IMR-90 (cell line): ENCODE results near the gene TRAPPC2L. TPM values are rescaled to one million over a fixed set of nuclear protein-coding genes. Genes with fewer than 3 reads are reported as not detected.

ENCODE experiments used
- ATAC-seq: fragments of 200-7000 bp; cut with Tn5 transposase; 2 replicates; pipeline ENCODE4 v1.9.1; 2020; ENCODE audit warnings: low read depth, mild to moderate bottlenecking, moderate library complexity
- BruUV-seq: library from RNA; stranded (reverse); fragments of 400-500 nt; replicated peaks from 2 replicates; lab custom pipeline; 2021; lab: Mats Ljungman, UMichigan
- CTCF ChIA-PET: fragments of 300-600 bp; formaldehyde crosslinking; extraction: SDS; loops from one replicate; lab custom pipeline; 2021; ENCODE audit warnings: antibody characterized with exemption; lab: Yijun Ruan, JAX
- POLR2A ChIA-PET: fragments of 300-600 bp; sonication (Branson Sonifier 250); formaldehyde crosslinking; loops from one replicate; lab custom pipeline; 2022; ENCODE audit warnings: antibody characterized with exemption; ENCODE audit not compliant: unreplicated experiment; lab: Charles Lee
- DNase-seq: peaks from one replicate; pipeline ENCODE4 v3.0.0; 2013
- H2AFZ ChIP-seq: replicated peaks from 2 replicates; pipeline ENCODE3; 2013; ENCODE audit warnings: low read length, mild to moderate bottlenecking; ENCODE audit not compliant: poor library complexity
- H2AK5ac ChIP-seq: 2 replicates; pipeline ENCODE4 v1.6.1; 2013; ENCODE audit warnings: low read depth, low read length, inconsistent platforms
- H2AK9ac ChIP-seq: replicated peaks from 2 replicates; pipeline ENCODE3; 2013; ENCODE audit warnings: mild to moderate bottlenecking, low read depth, low read length, moderate library complexity; ENCODE audit not compliant: poor library complexity
- H2BK120ac ChIP-seq: 2 replicates; pipeline ENCODE4 v1.6.1; 2013; ENCODE audit warnings: low read depth, low read length, inconsistent platforms
- H2BK15ac ChIP-seq: 3 replicates; pipeline ENCODE4 v1.6.1; 2013; ENCODE audit warnings: low read depth, low read length, inconsistent platforms
- H2BK20ac ChIP-seq: 2 replicates; pipeline ENCODE4 v1.6.1; 2013; ENCODE audit warnings: low read depth, mild to moderate bottlenecking, inconsistent platforms, low read length, moderate library complexity
- H2BK5ac ChIP-seq: 2 replicates; pipeline ENCODE4 v1.6.1; 2013; ENCODE audit warnings: mild to moderate bottlenecking, low read depth, low read length, inconsistent platforms; ENCODE audit not compliant: poor library complexity, severe bottlenecking
- H3K14ac ChIP-seq: replicated peaks from 2 replicates; pipeline ENCODE4 v1.6.1; 2013; ENCODE audit warnings: low read depth, low read length, inconsistent platforms
- H3K18ac ChIP-seq: 2 replicates; pipeline ENCODE4 v1.6.1; 2013; ENCODE audit warnings: low read depth, low read length, control low read depth
- H3K23ac ChIP-seq: 2 replicates; pipeline ENCODE4 v1.6.1; 2013; ENCODE audit warnings: low read depth, low read length, inconsistent platforms
- H3K27ac ChIP-seq: 2 replicates; pipeline ENCODE4 v1.5.1; 2013; ENCODE audit warnings: mild to moderate bottlenecking, control low read depth, low read length; ENCODE audit not compliant: insufficient read depth
- H3K27me3 ChIP-seq: 2 replicates; pipeline ENCODE4 v1.6.1; 2013; ENCODE audit warnings: low read length; ENCODE audit not compliant: control insufficient read depth, insufficient read depth
- H3K36me3 ChIP-seq: 2 replicates; pipeline ENCODE4 v1.6.1; 2013; ENCODE audit warnings: low read length, mixed read lengths; ENCODE audit not compliant: control insufficient read depth, insufficient read depth
- H3K4ac ChIP-seq: 2 replicates; pipeline ENCODE4 v1.6.1; 2013; ENCODE audit warnings: low read depth, low read length, inconsistent platforms
- H3K4me1 ChIP-seq: 2 replicates; pipeline ENCODE4 v1.6.1; 2013; ENCODE audit warnings: low read length, mixed read lengths; ENCODE audit not compliant: control insufficient read depth, insufficient read depth
- H3K4me2 ChIP-seq: 2 replicates; pipeline ENCODE4 v1.6.1; 2013; ENCODE audit warnings: low read depth, mild to moderate bottlenecking, control low read depth, low read length, moderate library complexity
- H3K4me3 ChIP-seq: 2 replicates; pipeline ENCODE4 v1.5.1; 2013; ENCODE audit warnings: low read depth, mild to moderate bottlenecking, control low read depth, low read length, moderate library complexity; ENCODE audit not compliant: insufficient read depth
- H3K56ac ChIP-seq: 2 replicates; pipeline ENCODE4 v1.6.1; 2013; ENCODE audit warnings: low read length, inconsistent platforms; ENCODE audit not compliant: insufficient read depth; ENCODE audit errors: extremely low read depth
- H3K79me1 ChIP-seq, 2 experiments: 2 replicates each; pipeline ENCODE4 v1.6.1; 2013; ENCODE audit warnings: low read length in 2 of 2, inconsistent platforms in 1 of 2, low read depth in 1 of 2
- H3K9ac ChIP-seq: 2 replicates; pipeline ENCODE4 v1.6.1; 2013; ENCODE audit warnings: low read depth, low read length, control low read depth
- H3K9me1 ChIP-seq: 2 replicates; pipeline ENCODE4 v1.6.1; 2013; ENCODE audit warnings: low read length, inconsistent platforms; ENCODE audit not compliant: insufficient read depth
- H3K9me3 ChIP-seq: 2 replicates; pipeline ENCODE4 v1.6.1; 2013; ENCODE audit warnings: low read length; ENCODE audit not compliant: control insufficient read depth, insufficient read depth
- H4K20me1 ChIP-seq: 2 replicates; pipeline ENCODE4 v1.6.1; 2013; ENCODE audit warnings: low read length, inconsistent platforms; ENCODE audit not compliant: insufficient read depth
- H4K5ac ChIP-seq: 2 replicates; pipeline ENCODE4 v1.6.1; 2013; ENCODE audit warnings: mild to moderate bottlenecking, low read depth, low read length, control low read depth
- H4K8ac ChIP-seq, 2 experiments: 2 replicates each; pipeline ENCODE4 v1.6.1; 2013; ENCODE audit warnings: low read depth in 2 of 2, low read length in 2 of 2, control low read depth in 1 of 2, inconsistent platforms in 1 of 2
- H4K91ac ChIP-seq: 2 replicates; pipeline ENCODE4 v1.6.1; 2013; ENCODE audit warnings: low read depth, low read length, inconsistent platforms; ENCODE audit not compliant: insufficient read depth
- BHLHE40 ChIP-seq: fragments of 150-350 bp; IDR thresholded peaks from 2 replicates; pipeline ENCODE4 v1.6.1; 2016; ENCODE audit warnings: mild to moderate bottlenecking, low read depth, low read length
- CEBPB ChIP-seq: IDR thresholded peaks from 2 replicates; pipeline ENCODE4 v1.6.1; 2012; ENCODE audit warnings: low read depth, low read length, improper control_type of control experiment
- CHD1 ChIP-seq: IDR thresholded peaks from 2 replicates; pipeline ENCODE4 v1.6.1; 2012; ENCODE audit warnings: low read depth, low read length, improper control_type of control experiment
- CTCF ChIP-seq: conservative IDR thresholded peaks from 2 replicates; pipeline ENCODE4 v1.5.1; 2012; ENCODE audit warnings: mild to moderate bottlenecking, low read depth, low read length, improper control_type of control experiment
- ELK1 ChIP-seq: fragments of 150-350 bp; IDR thresholded peaks from 2 replicates; pipeline ENCODE4 v1.6.1; 2016; ENCODE audit warnings: low read depth, mild to moderate bottlenecking, low read length, moderate library complexity, borderline replicate concordance
- FOS ChIP-seq: fragments of 150-350 bp; IDR thresholded peaks from 2 replicates; pipeline ENCODE4 v1.6.1; 2016; ENCODE audit warnings: low read depth, low read length
- MAFK ChIP-seq: IDR thresholded peaks from 2 replicates; pipeline ENCODE4 v1.6.1; 2012; ENCODE audit warnings: low read depth, low read length, improper control_type of control experiment
- MAZ ChIP-seq: IDR thresholded peaks from 2 replicates; pipeline ENCODE4 v1.6.1; 2012; ENCODE audit warnings: low read depth, mild to moderate bottlenecking, low read length, improper control_type of control experiment, moderate library complexity, borderline replicate concordance
- MXI1 ChIP-seq: IDR thresholded peaks from 2 replicates; pipeline ENCODE4 v1.6.1; 2012; ENCODE audit warnings: low read depth, mild to moderate bottlenecking, low read length, moderate library complexity, borderline replicate concordance
- NFE2L2 ChIP-seq: fragments of 150-350 bp; IDR thresholded peaks from 2 replicates; pipeline ENCODE4 v1.6.1; 2016; ENCODE audit warnings: low read depth, mild to moderate bottlenecking, low read length
- POLR2A ChIP-seq: IDR thresholded peaks from 2 replicates; pipeline ENCODE4 v1.6.1; 2012; ENCODE audit warnings: mild to moderate bottlenecking, low read depth, low read length
- RAD21 ChIP-seq: IDR thresholded peaks from 2 replicates; pipeline ENCODE4 v1.6.1; 2012; ENCODE audit warnings: low read length, improper control_type of control experiment
- RCOR1 ChIP-seq: IDR thresholded peaks from 2 replicates; pipeline ENCODE4 v1.6.1; 2012; ENCODE audit warnings: mild to moderate bottlenecking, low read length, improper control_type of control experiment; ENCODE audit not compliant: insufficient replicate concordance
- USF2 ChIP-seq: fragments of 150-350 bp; IDR thresholded peaks from 2 replicates; pipeline ENCODE4 v1.6.1; 2017; ENCODE audit warnings: mild to moderate bottlenecking, antibody characterized with exemption, low read length, low read depth
- WGBS, 2 experiments: methylation state at CpG; one replicate each; pipeline versions ENCODE4 v1.1.5 to v1.1.7; 2013; ENCODE audit warnings: missing lambda C conversion rate in 2 of 2; ENCODE audit not compliant: insufficient read length in 1 of 2; ENCODE audit errors: extremely low coverage in 2 of 2; 5-methylcytosine and 5-hydroxymethylcytosine counted together
- dilution Hi-C: fragments of 300-500 bp; cut with HindIII; formaldehyde crosslinking; loops from one replicate; pipeline ENCODE4 v1.14.3; 2018; ENCODE audit warnings: low sequenced_read_pairs; ENCODE audit not compliant: unreplicated experiment
- in situ Hi-C: fragments of 300-500 bp; cut with MboI; formaldehyde crosslinking; loops from 3 replicates; pipeline ENCODE4 v1.14.3; 2019; ENCODE audit warnings: low sequenced_read_pairs, inconsistent platforms, mixed read lengths
- intact Hi-C: fragments of 100-400 bp; cut with micrococcal nuclease; formaldehyde crosslinking; loops from 2 replicates; pipeline ENCODE4 v1.10.0; 2022
- polyA plus RNA-seq, 3 experiments: library from polyadenylated mRNA; depleted of rRNA; stranded (reverse); fragments of >200 nt; gene quantifications; 2 replicates each; pipeline ENCODE4 v1.2.3, GENCODE V29; 2012; ENCODE audit warnings: low replicate concordance in 1 of 3
- total RNA-seq: library from RNA; depleted of rRNA; stranded (reverse); fragments of >200 nt; gene quantifications from 2 replicates; pipeline ENCODE4 v1.2.3, GENCODE V29; 2012

Gene TRAPPC2L
- total and polyA plus RNA-seq, 2 of the 4 experiments (the other 2 are of a cell fraction), result 102 to 109 TPM

GRCh38 chr16:88875703-88876234 is 18.8 kb downstream of the TRAPPC2L start:
- no TSS peak for BruUV-seq
- Histone ChIP-seq H3K14ac (no peak overlapping the region), H3K79me1 (no peaks in the 10 kb centered on the region), H3K27me3 (peaks cover 62% of the 10 kb centered on the region), H3K4ac (no peak overlapping the region), H2BK15ac (no peak overlapping the region), H3K27ac (no peak overlapping the region), H3K18ac (no peak overlapping the region), H3K56ac (no peak overlapping the region), H3K9me1 (no peaks in the 10 kb centered on the region), H3K9me3 (no peaks in the 10 kb centered on the region), H2BK5ac (no peak overlapping the region), H3K4me3 (no peak overlapping the region), H3K36me3 (no peaks in the 10 kb centered on the region), H2AK5ac (no peak overlapping the region), H2BK20ac (no peak overlapping the region), H3K23ac (no peak overlapping the region), H2BK120ac (no peak overlapping the region), H2AFZ (no peak overlapping the region), H3K9ac (no peak overlapping the region), H4K8ac (no peak overlapping the region), H3K4me2 (no peak overlapping the region), H4K5ac (no peak overlapping the region), H4K20me1 (no peaks in the 10 kb centered on the region), H4K91ac (no peak overlapping the region), H2AK9ac (no peak overlapping the region), H3K4me1 (no peaks in the 10 kb centered on the region)
- intact Hi-C loops, result no loop called here
- WGBS, 2 experiments, result 50% methylated on average over 2 of the region's 22 CpGs; no CpG with 5 or more reads in 1 of the 2 experiments
- dilution Hi-C loops, result no loop called here
- in situ Hi-C loops, result no loop called here
- ATAC-seq (no peak), DNase-seq (no peak)
- ChIA-PET CTCF (no interaction called here), POLR2A (no interaction called here)
- TF ChIP-seq BHLHE40 (no peak), RAD21 (no peak), NFE2L2 (no peak), CEBPB (no peak), MAFK (no peak), CTCF (no peak), USF2 (no peak), FOS (no peak), POLR2A (no peak), CHD1 (no peak), MAZ (no peak), RCOR1 (no peak), ELK1 (no peak), MXI1 (no peak)
